ENCODE results near the gene OGFR.

The OGFR gene

GRCh38 chr20:62797671-62798532 is 6.7 kb upstream of the OGFR start:
- DNase-seq (ENCODE audit: low spot score) = no peak
- TF ChIP-seq, protein P1, sequence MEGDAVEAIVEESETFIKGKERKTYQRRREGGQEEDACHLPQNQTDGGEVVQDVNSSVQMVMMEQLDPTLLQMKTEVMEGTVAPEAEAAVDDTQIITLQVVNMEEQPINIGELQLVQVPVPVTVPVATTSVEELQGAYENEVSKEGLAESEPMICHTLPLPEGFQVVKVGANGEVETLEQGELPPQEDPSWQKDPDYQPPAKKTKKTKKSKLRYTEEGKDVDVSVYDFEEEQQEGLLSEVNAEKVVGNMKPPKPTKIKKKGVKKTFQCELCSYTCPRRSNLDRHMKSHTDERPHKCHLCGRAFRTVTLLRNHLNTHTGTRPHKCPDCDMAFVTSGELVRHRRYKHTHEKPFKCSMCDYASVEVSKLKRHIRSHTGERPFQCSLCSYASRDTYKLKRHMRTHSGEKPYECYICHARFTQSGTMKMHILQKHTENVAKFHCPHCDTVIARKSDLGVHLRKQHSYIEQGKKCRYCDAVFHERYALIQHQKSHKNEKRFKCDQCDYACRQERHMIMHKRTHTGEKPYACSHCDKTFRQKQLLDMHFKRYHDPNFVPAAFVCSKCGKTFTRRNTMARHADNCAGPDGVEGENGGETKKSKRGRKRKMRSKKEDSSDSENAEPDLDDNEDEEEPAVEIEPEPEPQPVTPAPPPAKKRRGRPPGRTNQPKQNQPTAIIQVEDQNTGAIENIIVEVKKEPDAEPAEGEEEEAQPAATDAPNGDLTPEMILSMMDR (IDR thresholded peaks at IDR 0.05; ENCODE audit: extremely low read depth, missing control alignments) = no peak

GRCh38 chr20:62799036-62799435 is 5.6 kb upstream of the OGFR start:
- TF ChIP-seq, protein P1 (IDR thresholded peaks at IDR 0.05; ENCODE audit: extremely low read depth, missing control alignments) = no peak
- no peak for DNase-seq (ENCODE audit: low spot score)

GRCh38 chr20:62799459-62799858 is 5.2 kb upstream of the OGFR start:
- no peak for DNase-seq (ENCODE audit: low spot score)
- TF ChIP-seq, protein P1 (IDR thresholded peaks at IDR 0.05; ENCODE audit: extremely low read depth, missing control alignments) = no peak

GRCh38 chr20:62799873-62800272 is 4.8 kb upstream of the OGFR start:
- TF ChIP-seq, protein P1 (IDR thresholded peaks at IDR 0.05; ENCODE audit: extremely low read depth, missing control alignments) = no peak
- DNase-seq (ENCODE audit: low spot score) = no peak

- TF ChIP-seq, protein P1 (IDR thresholded peaks at IDR 0.05; ENCODE audit: extremely low read depth, missing control alignments) = no peak
- no peak for DNase-seq (ENCODE audit: low spot score)
Measured at GRCh38 chr20:62800314-62801259, 4.0 kb upstream of the OGFR start.

DNA sequence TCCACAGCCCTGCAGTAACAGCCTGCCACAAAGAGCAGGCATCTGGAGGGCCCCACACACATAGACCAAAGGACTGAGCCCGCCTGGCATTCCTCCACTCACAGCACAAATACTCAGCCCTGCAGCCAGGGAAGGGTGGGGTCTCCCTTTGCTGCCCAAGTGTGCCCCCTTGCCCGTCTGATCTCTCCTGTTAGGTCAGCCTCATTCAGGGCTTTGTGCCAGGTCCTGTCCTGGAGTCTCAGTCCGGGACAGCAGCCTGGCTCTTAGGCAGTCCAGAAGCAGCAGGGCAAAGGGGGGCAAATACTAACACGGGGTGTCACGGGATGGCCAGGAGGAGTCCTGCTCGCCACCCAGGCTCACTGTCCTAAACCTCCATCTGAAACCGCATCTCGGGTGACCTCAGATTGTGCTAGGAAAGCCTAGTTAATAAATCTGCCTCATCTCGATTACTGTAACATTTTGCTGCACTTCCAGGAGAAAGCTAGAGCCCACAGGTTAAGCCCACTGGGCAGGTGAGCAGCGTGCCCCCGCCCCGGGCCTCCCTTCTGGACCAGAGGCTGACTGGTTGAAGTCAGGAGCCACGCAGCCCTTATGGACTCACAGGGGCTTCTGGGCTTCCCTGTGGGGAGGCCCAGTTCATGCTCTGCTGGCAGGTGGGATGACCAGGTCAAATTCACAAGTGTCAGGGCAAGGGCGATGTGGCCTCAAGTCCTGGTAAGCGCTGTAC is 3.2 kb upstream of the OGFR start:
- DNase-seq (ENCODE audit: low spot score) = no peak

More for the DNA sequence above, 3.2 kb upstream of the OGFR start:
- TF ChIP-seq, protein P1 (IDR thresholded peaks at IDR 0.05; ENCODE audit: extremely low read depth, missing control alignments) = no peak
